GM23338 (cell line): ENCODE results near the gene TMEM51. TPM values are rescaled to one million over a fixed set of nuclear protein-coding genes. Genes with fewer than 3 reads are reported as not detected.

Experiments used
- ATAC-seq: fragments of 200-7000 bp; cut with Tn5 transposase; 3 replicates; pipeline ENCODE4 v1.9.1; 2020
- DNase-seq: peaks from one replicate; pipeline ENCODE4 v3.0.0-alpha.2; 2015; ENCODE audit warnings: low spot score
- H2AFZ ChIP-seq: fragments of 200-600 bp; sonication (generic); 2 replicates; pipeline ENCODE4 v1.8.0; 2016; ENCODE audit warnings: antibody characterized with exemption, mild to moderate bottlenecking, moderate library complexity
- H3F3A ChIP-seq: fragments of 200-600 bp; sonication (generic); replicated peaks from 2 replicates; pipeline ENCODE4 v1.8.0; 2017; ENCODE audit warnings: antibody characterized with exemption, mixed run types, low read depth
- H3K27ac ChIP-seq: fragments of 200-600 bp; sonication (generic); 2 replicates; pipeline ENCODE4 v1.6.1; 2016; ENCODE audit warnings: low read depth
- H3K27me3 ChIP-seq: fragments of 200-600 bp; sonication (generic); 2 replicates; pipeline ENCODE4 v1.8.0; 2016; ENCODE audit warnings: mild to moderate bottlenecking, mixed run types, moderate library complexity; ENCODE audit not compliant: insufficient read depth
- H3K36me3 ChIP-seq: fragments of 200-600 bp; sonication (generic); 2 replicates; pipeline ENCODE4 v1.8.0; 2016; ENCODE audit warnings: mild to moderate bottlenecking; ENCODE audit not compliant: insufficient read depth
- H3K4me1 ChIP-seq: fragments of 200-600 bp; sonication (generic); 2 replicates; pipeline ENCODE4 v1.8.0; 2016; ENCODE audit warnings: mild to moderate bottlenecking, moderate library complexity; ENCODE audit not compliant: insufficient read depth
- H3K4me2 ChIP-seq: fragments of 200-600 bp; sonication (generic); 2 replicates; pipeline ENCODE4 v1.7.1; 2017; ENCODE audit warnings: mixed run types
- H3K4me3 ChIP-seq: fragments of 200-600 bp; sonication (generic); 2 replicates; pipeline ENCODE4 v1.6.1; 2016; ENCODE audit warnings: mixed run types
- H3K79me2 ChIP-seq: fragments of 200-600 bp; sonication (generic); replicated peaks from 2 replicates; pipeline ENCODE4 v1.8.0; 2017; ENCODE audit warnings: mild to moderate bottlenecking; ENCODE audit not compliant: insufficient read depth
- H3K9me2 ChIP-seq: fragments of 200-600 bp; sonication (generic); 2 replicates; pipeline ENCODE4 v1.8.0; 2017; ENCODE audit not compliant: insufficient read depth
- H4K20me1 ChIP-seq: fragments of 200-600 bp; sonication (generic); replicated peaks from 2 replicates; pipeline ENCODE4 v1.8.0; 2017; ENCODE audit warnings: mild to moderate bottlenecking; ENCODE audit not compliant: insufficient read depth
- H3K27ac Mint-ChIP-seq: 2 replicates; pipeline ENCODE4 v1.8.0; 2020; ENCODE audit warnings: inconsistent platforms, mild to moderate bottlenecking, moderate library complexity, mixed read lengths
- H3K27me3 Mint-ChIP-seq: 3 replicates; pipeline ENCODE4 v1.8.0; 2022; ENCODE audit warnings: low read depth, mild to moderate bottlenecking, moderate library complexity, mixed read lengths, inconsistent platforms; ENCODE audit not compliant: insufficient read depth, poor library complexity
- H3K36me3 Mint-ChIP-seq: 3 replicates; pipeline ENCODE4 v1.8.0; 2021; ENCODE audit warnings: low read depth, mild to moderate bottlenecking, inconsistent platforms, moderate library complexity, mixed read lengths
- H3K4me1 Mint-ChIP-seq: 3 replicates; pipeline ENCODE4 v1.8.0; 2020; ENCODE audit warnings: mild to moderate bottlenecking, inconsistent platforms, mixed read lengths
- H3K4me3 Mint-ChIP-seq: 3 replicates; pipeline ENCODE4 v1.8.0; 2021; ENCODE audit warnings: moderate library complexity, mild to moderate bottlenecking, inconsistent platforms, mixed read lengths
- H3K9me3 Mint-ChIP-seq: 3 replicates; pipeline ENCODE4 v1.8.0; 2020; ENCODE audit warnings: moderate library complexity, mild to moderate bottlenecking, inconsistent platforms, mixed read lengths
- CREB1 ChIP-seq: fragments of 250-450 bp; sonication (Bioruptor Pico); IDR thresholded peaks from 2 replicates; pipeline ENCODE4 v1.5.0; 2020; ENCODE audit warnings: low read depth, mild to moderate bottlenecking, moderate library complexity
- CTCF ChIP-seq, 2 experiments: fragments of 200-600 bp in 1 of 2; sonication (generic) in 1 of 2; conservative IDR thresholded peaks; 2 replicates each; pipeline versions ENCODE4 v1.5.1 to v1.6.1; 2016 to 2017; ENCODE audit warnings: antibody characterized with exemption in 2 of 2, low read depth in 2 of 2, mild to moderate bottlenecking in 2 of 2, moderate library complexity in 1 of 2
- JUNB ChIP-seq: IDR thresholded peaks from one replicate; pipeline ENCODE4 v1.6.1; 2016; ENCODE audit warnings: antibody characterized with exemption; ENCODE audit not compliant: unreplicated experiment
- NANOG ChIP-seq: IDR thresholded peaks from 2 replicates; pipeline ENCODE4 v1.6.1; 2016; ENCODE audit warnings: antibody characterized with exemption, borderline replicate concordance
- REST ChIP-seq: IDR thresholded peaks from one replicate; pipeline ENCODE4 v1.6.1; 2018; ENCODE audit warnings: antibody characterized with exemption; ENCODE audit not compliant: unreplicated experiment
- STAT1 ChIP-seq: IDR thresholded peaks from one replicate; pipeline ENCODE4 v1.6.1; 2016; ENCODE audit warnings: antibody characterized with exemption; ENCODE audit not compliant: unreplicated experiment
- ZNF331 ChIP-seq: fragments of 250-450 bp; sonication (Bioruptor Pico); IDR thresholded peaks from 2 replicates; pipeline ENCODE4 v1.5.0; 2020; ENCODE audit warnings: low read depth, mild to moderate bottlenecking, moderate library complexity
- ZNF462 ChIP-seq: fragments of 250-450 bp; sonication (Bioruptor Pico); IDR thresholded peaks from 2 replicates; pipeline ENCODE4 v1.5.0; 2020; ENCODE audit warnings: mild to moderate bottlenecking, moderate library complexity
- polyA plus RNA-seq: library from polyadenylated mRNA; unstranded; fragments of >200 nt; fragmentation: Nextera tagmentation; extraction: Ambion mirVana; gene quantifications from 2 replicates; pipeline ENCODE4 v1.2.1, GENCODE V29; 2016
- total RNA-seq: library from RNA; depleted of rRNA; stranded (reverse); fragments of >200 nt; shearing (Covaris generic); gene quantifications from 2 replicates; pipeline ENCODE4 v1.2.3, GENCODE V29; 2014

The TMEM51 gene
- total and polyA plus RNA-seq, 2 experiments from 2014 or later: 4.0 to 5.2 TPM

GRCh38 chr1:15155888-15156741 is 2.6 kb downstream of the TMEM51 start (continued):
- TF ChIP-seq REST: no peak
- TF ChIP-seq CREB1 (CRISPR knock-in tag): no peak
- TF ChIP-seq NANOG: no peak
- TF ChIP-seq CTCF (conservative IDR thresholded peaks at IDR 0.05; ENCODE audit: low read depth in 2 of 2): no peak

- no peaks in the 10 kb centered on the region for H3K9me3 Mint-ChIP-seq
- no peaks in the 10 kb centered on the region for H3K36me3 Mint-ChIP-seq
- Histone ChIP-seq H3K36me3 (no peaks in the 10 kb centered on the region), H2AFZ (no peak overlapping the region), H4K20me1 (peaks cover 10% of the 10 kb centered on the region), H3K27me3 (peaks cover 15% of the 10 kb centered on the region), H3K79me2 (peaks cover 20% of the 10 kb centered on the region), H3F3A (no peaks in the 10 kb centered on the region), H3K27ac (no peak overlapping the region), H3K4me2 (peak overlapping the region; percentile 63; the same call in 1 of the 2 replicates), H3K9me2 (no peaks in the 10 kb centered on the region), H3K4me3 (no peak overlapping the region), H3K4me1 (peaks cover 10% of the 10 kb centered on the region; the same call in 1 of the 2 replicates)
- H3K4me1 Mint-ChIP-seq: peaks cover 56% of the 10 kb centered on the region
- peaks cover 32% of the 10 kb centered on the region for H3K27me3 Mint-ChIP-seq
- H3K4me3 Mint-ChIP-seq: no peak overlapping the region; the same call in 2 of the 3 replicates
- no peak overlapping the region for H3K27ac Mint-ChIP-seq
- ATAC-seq (no peak), DNase-seq (peak; percentile 51)
- TF ChIP-seq ZNF331 (CRISPR knock-in tag) (no peak), STAT1 (no peak), NANOG (no peak), ZNF462 (no peak), JUNB (no peak), CREB1 (CRISPR knock-in tag) (no peak), CTCF (conservative IDR thresholded peaks at IDR 0.05; ENCODE audit: low read depth in 2 of 2) (no peak)
These were observed 3.3 kb downstream of the TMEM51 start for GRCh38 chr1:15156807-15157380.
